Activated CD8-positive, alpha-beta memory T cell treated with anti-CD3 and anti-CD28 coated beads, Interleukin-2, amount 50 U/mL, for 24 hours (primary cell): ENCODE measurements around the gene CIRBP.
"Not testable (repeated sequence)": the region's sequence is repeated elsewhere in the genome, so short reads cannot be mapped to it uniquely, and the experiment has no call there.

ENCODE experiments used
- DNase-seq: peaks from one replicate; pipeline ENCODE4 v3.0.0-alpha.2; 2020; ENCODE audit errors: extremely low read depth

CIRBP gene

GRCh38 chr19:1290703-1291651 lies 21.8 kb downstream of the CIRBP start:
- no peak for DNase-seq

GRCh38 chr19:1291761-1292418 lies 22.8 kb downstream of the CIRBP start:
- no peak for DNase-seq

- DNase-seq, result no peak
Measured at GRCh38 chr19:1292419-1293151, 23.5 kb downstream of the CIRBP start.

- no peak for DNase-seq
Measured at GRCh38 chr19:1293782-1294604, 24.9 kb downstream of the CIRBP start.

- no peak for DNase-seq
Measured at GRCh38 chr19:1294688-1295087, 25.6 kb downstream of the CIRBP start.

- DNase-seq, result no peak
Measured at GRCh38 chr19:1295169-1296012, 26.3 kb downstream of the CIRBP start.

- DNase-seq, result no peak
Measured at GRCh38 chr19:1296078-1296477, 26.9 kb downstream of the CIRBP start.

GRCh38 chr19:1296575-1297271 lies 27.6 kb downstream of the CIRBP start:
- no peak for DNase-seq

- no peak for DNase-seq
Measured at GRCh38 chr19:1298235-1298634, 29.1 kb downstream of the CIRBP start.

- DNase-seq, result no peak
Measured at GRCh38 chr19:1299801-1300200, 30.7 kb downstream of the CIRBP start.

GRCh38 chr19:1300744-1301490 lies 31.8 kb downstream of the CIRBP start:
- DNase-seq, result no peak

GRCh38 chr19:1302533-1303239 lies 33.6 kb downstream of the CIRBP start:
- no peak for DNase-seq

- DNase-seq, result no peak
Measured at GRCh38 chr19:1304197-1304924, 35.2 kb downstream of the CIRBP start.

GRCh38 chr19:1305354-1305753 lies 36.2 kb downstream of the CIRBP start:
- not testable (repeated sequence) for DNase-seq

GRCh38 chr19:1307320-1307719 lies 38.2 kb downstream of the CIRBP start:
- DNase-seq, result no peak

- no peak for DNase-seq
Measured at GRCh38 chr19:1307755-1308303, 38.7 kb downstream of the CIRBP start.

- DNase-seq, result no peak
Measured at GRCh38 chr19:1308718-1309117, 39.6 kb downstream of the CIRBP start.
